NCI-H748 treated with DMSO at 0.1 percent for 48 hours (cell line): Measurements from ENCODE around the gene UBE2V1.
"Not testable (repeated sequence)": the region's sequence is repeated elsewhere in the genome, so short reads cannot be mapped to it uniquely, and the experiment has no call there.

Experiments
- DNase-seq: peaks from one replicate; lab custom pipeline; 2025; lab: John Stamatoyannopoulos, UW

The UBE2V1 gene

GRCh38 chr20:50115041-50115512, 2.1 kb upstream of the UBE2V1 start:
- DNase-seq, result no peak

- no peak for DNase-seq
These were observed 672 bp upstream of the UBE2V1 start for GRCh38 chr20:50113420-50114224.

DNA sequence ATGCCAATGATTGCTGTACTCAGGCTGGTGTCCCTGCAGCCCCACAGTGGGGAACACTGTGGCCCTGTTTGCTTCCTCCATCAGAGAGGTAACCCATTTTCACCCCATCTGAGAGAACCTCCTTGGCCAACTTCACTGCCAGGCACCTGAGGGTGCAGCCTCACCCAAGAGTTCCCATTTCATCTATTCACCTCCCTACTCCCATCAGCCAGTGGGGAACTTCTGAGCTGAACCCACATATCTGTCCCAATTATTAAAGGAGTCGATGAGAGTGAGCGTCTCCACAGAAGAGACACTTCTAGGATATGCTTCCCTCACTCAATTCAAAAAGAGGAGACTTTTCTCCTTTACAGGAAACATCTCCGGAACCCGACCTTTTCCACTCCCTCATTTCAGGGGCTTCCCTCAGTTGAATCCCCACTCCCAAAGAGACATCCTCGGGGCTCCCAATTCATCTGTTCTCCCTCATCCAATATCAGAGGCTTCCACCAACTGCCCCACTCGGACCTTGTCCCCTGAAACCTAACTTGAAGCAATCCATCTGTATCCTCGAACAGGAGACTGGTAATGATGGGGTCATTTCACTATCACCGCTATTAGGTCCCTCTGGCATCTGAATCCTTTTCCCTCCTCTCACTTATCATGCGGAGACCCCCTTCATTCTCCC, 988 bp downstream of the UBE2V1 start:
- DNase-seq, result no peak

DNA sequence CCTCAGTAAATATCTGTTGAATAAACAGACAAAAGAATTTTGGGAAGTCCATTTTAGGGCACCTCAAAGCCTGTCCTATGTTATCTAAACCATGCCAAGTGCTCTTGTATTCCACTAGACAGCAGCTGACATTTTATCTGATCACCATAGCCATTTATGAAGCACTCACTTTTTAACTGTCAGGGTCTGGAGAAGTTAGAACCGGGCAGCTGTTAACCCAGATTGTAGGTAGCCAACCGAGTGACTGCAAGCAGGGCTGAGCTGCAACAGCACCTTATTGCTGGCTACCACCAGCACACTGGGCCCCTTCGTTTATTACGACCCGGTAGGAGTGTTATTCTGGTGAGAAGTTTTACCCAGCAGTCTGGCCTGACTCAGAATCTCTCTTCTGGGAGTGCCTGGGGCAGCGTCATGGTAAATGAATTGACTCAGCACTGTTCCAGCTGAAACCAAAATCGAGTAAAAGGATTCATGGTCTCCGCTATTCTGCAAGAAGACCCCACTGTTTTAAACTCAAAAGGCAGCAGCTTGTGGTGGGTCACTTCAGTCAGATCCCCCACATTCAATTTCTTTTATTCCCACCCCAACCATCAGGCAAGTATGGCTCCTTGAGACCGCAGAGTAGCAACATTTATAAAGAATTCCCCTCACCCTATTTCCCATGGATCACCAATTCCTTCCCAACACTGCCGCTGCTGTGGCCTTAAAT, 1.7 kb downstream of the UBE2V1 start:
- DNase-seq, result no peak

DNA sequence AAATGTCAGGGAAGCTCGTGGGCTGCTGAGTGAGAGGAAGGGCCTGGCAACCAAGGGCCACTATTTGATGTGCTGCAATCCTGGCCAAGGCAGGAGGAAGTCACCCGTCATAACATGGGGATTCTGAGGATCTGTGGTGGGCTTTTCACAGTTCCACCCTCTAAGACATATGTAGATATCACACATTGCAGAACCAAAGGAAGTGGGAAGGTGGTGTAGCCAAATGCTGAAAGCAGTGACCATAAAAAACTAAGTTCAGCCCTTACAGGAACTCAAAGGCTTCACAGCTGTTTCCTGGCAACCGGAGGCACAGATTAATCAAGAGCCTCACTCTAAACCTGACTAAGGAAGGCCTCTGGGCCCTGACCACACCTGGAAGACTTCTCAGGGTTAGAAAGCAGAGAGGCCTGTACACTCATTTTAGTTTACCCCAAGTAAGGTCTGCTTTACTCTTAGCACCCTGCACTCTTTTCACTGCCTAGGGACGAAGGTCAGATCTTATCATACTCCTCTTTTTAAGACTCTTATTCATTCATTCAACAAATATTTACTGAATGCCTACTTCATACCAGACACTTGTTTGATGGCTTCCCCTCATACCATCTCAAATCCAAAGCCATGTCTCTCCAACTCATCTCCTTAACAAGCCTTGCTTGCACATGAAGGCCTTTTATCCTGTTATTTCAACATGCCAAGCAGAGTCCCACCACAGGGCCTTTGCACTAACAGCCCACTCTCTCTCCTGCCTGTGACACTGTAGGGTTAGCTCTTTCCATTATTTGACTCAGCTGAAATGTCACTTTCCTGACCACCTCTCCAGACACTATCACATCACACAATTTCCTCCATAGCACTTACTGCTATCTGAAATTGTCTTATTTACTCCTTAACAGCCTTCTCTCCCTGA, 2.6 kb downstream of the UBE2V1 start:
- DNase-seq, result no peak

GRCh38 chr20:50108556-50109235, 4.3 kb downstream of the UBE2V1 start:
- DNase-seq, result no peak

- no peak for DNase-seq
These were observed 5.1 kb downstream of the UBE2V1 start for GRCh38 chr20:50107796-50108331.

GRCh38 chr20:50107086-50107660, 5.8 kb downstream of the UBE2V1 start:
- DNase-seq, result no peak

DNA sequence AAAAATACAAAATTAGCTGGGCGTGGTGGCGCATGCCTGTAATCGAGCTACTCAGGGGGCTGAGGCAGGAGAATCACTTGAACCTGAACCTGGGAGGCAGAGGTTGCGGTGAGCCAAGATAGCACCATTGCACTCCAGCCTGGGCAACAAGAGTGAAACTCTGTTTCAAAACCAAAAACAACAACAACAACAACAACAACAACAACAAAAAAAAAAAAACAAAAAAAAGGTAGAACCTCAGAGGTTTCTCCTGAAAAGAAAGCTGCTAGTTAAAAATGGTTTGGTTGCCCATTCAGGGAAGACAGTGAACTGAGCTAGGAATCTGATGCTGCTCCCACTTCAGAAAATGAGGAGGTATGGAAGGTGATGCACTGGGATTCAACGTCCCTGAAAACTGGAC, 6.3 kb downstream of the UBE2V1 start:
- DNase-seq, result not testable (repeated sequence)

- DNase-seq, result not testable (repeated sequence)
These were observed 9.4 kb downstream of the UBE2V1 start for GRCh38 chr20:50103464-50104107.

DNA sequence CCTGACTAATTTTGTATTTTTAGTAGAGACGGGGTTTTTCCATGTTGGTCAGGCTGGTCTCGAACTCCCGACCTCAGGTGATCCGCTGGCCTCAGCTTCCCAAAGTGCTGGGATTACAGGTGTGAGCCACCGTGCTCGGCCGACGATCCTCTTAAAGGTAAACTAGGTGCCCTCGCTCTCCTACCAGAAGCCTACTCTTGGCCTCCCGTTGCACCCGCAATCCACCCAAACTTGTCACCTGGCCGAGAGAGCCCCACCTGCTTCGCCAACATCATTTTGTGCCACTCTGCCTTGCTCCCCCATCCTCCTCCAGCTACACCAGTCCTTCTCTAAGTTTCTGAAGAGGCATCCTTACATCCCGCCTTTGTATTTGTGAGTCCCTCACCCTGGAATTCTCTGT, 10.4 kb downstream of the UBE2V1 start:
- DNase-seq, result not testable (repeated sequence)

- no peak for DNase-seq
These were observed 11.1 kb downstream of the UBE2V1 start for GRCh38 chr20:50101887-50102286.

DNA sequence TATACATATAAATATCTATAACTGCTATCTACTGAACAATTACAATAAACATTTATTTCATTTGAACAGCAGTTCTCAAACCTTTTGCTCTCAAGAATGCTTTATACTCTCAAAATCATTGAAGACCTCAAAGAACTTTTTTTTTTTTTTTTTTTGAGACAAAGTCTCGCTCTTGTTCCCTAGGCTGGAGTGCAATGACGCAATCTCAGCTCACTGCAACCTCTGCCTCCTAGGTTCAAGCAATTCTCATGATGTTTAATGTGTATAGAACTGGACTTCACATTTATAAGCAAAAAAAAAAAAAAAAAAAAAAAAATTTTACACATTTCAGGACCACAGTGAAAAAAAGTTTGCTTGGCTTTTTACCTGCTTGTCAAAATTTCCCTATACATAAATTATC, 11.7 kb downstream of the UBE2V1 start:
- DNase-seq, result no peak

GRCh38 chr20:50100552-50100951, 12.4 kb downstream of the UBE2V1 start:
- no peak for DNase-seq

- DNase-seq, result no peak
These were observed 13.4 kb downstream of the UBE2V1 start for GRCh38 chr20:50099565-50099991.

DNA sequence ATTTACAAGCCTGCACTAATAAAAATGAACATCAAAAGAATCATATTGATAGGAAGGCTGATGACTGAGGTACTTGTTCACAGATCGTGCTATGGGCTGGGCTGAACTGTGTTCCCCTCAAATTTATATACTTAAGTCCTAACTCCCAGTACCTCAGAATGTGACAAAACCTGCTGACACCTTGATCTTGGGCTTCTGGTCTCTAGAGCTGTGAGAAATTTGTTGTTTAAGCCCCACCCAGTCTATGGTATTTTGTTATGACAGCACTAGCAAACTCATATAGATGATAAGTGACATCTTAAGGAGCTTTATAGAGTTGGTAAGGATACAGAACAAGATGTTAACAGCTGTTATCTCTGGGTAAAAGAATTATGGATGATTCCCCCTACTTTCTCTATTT, 13.8 kb downstream of the UBE2V1 start:
- no peak for DNase-seq

GRCh38 chr20:50098259-50098658, 14.7 kb downstream of the UBE2V1 start:
- no peak for DNase-seq

- DNase-seq, result no peak
These were observed 15.1 kb downstream of the UBE2V1 start for GRCh38 chr20:50097843-50098242.

- no peak for DNase-seq
These were observed 16.7 kb downstream of the UBE2V1 start for GRCh38 chr20:50096237-50096636.
